ENCODE data around the gene SHISAL2A. TPM values are rescaled to one million over a fixed set of nuclear protein-coding genes. Genes with fewer than 3 reads are reported as not detected.

The SHISAL2A gene
- polyA plus RNA-seq, 1 donor (not counting 4 experiments of a cell fraction or from before 2014, with no cell fraction given), result 0.04 TPM

DNA sequence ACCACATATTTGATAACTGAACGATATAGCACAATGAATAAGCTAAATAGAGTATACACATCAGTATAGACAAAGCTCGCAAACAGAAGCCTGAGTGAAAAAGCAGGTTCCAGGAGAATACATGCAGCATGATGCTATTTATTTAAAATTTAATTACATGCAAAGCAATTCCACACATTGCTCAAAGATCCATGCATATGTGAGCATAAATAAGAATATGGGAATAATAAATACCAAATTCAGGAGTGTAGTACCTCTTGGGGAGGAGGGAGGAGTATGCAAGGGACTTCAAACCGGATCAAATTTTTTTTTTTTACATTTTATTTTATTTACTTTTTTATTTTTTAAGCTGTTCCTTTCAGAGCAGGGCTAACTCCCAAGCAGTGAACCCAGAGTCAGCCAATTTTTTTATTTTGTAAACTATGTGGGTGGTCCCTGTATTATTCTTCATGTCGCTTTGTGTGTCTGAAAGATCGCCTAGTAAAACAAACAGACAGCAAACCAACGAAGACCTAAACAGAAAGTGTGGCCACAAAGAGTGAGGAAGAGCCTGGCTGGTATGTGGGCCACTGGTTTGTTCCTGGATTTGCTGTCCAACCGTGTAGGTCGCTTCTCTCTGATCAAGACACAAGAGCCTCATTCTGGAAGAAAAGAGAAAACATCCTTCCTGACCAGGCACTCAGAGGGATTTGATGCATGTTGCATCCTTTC is 4.2 kb upstream of the SHISAL2A start:
- H2AFZ ChIP-seq (ENCODE audit: control insufficient read depth, low read length), result no peak overlapping the region
- H3K9ac ChIP-seq (ENCODE audit: control insufficient read depth, extremely low read depth, insufficient read depth, low read length), result no peak overlapping the region
- no peaks in the 10 kb centered on the region for H3K9me1 ChIP-seq (ENCODE audit: control insufficient read depth, extremely low read depth, insufficient read depth, low read length)
- H3K9me3 ChIP-seq (ENCODE audit: control insufficient read depth, low read depth, low read length), result no peaks in the 10 kb centered on the region
- peak; percentile 30 for TF ChIP-seq EZH2 (IDR thresholded peaks at IDR 0.05; ENCODE audit: low read length)
- TF ChIP-seq, protein P1, sequence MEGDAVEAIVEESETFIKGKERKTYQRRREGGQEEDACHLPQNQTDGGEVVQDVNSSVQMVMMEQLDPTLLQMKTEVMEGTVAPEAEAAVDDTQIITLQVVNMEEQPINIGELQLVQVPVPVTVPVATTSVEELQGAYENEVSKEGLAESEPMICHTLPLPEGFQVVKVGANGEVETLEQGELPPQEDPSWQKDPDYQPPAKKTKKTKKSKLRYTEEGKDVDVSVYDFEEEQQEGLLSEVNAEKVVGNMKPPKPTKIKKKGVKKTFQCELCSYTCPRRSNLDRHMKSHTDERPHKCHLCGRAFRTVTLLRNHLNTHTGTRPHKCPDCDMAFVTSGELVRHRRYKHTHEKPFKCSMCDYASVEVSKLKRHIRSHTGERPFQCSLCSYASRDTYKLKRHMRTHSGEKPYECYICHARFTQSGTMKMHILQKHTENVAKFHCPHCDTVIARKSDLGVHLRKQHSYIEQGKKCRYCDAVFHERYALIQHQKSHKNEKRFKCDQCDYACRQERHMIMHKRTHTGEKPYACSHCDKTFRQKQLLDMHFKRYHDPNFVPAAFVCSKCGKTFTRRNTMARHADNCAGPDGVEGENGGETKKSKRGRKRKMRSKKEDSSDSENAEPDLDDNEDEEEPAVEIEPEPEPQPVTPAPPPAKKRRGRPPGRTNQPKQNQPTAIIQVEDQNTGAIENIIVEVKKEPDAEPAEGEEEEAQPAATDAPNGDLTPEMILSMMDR (optimal IDR thresholded peaks at IDR 0.05 in 1 of 3, IDR thresholded peaks at IDR 0.05 in 1 of 3, conservative IDR thresholded peaks at IDR 0.05 in 1 of 3; ENCODE audit: extremely low read depth in 1 of 3, insufficient read depth in 2 of 3, low read length in 3 of 3), result no peak
- FAIRE-seq (no peak), DNase-seq (ENCODE audit: low read depth, low spot score) (no peak)
- H4K20me1 ChIP-seq (ENCODE audit: control insufficient read depth, extremely low read depth, insufficient read depth, low read length), result no peaks in the 10 kb centered on the region
- H3K4me3 ChIP-seq (ENCODE audit: control insufficient read depth in 2 of 3, extremely low read depth in 1 of 3, insufficient read depth in 2 of 3, low read depth in 1 of 3, low read length in 3 of 3), result no peak overlapping the region
- H3K36me3 ChIP-seq (ENCODE audit: control insufficient read depth in 2 of 2, extremely low read depth in 1 of 2, insufficient read depth in 2 of 2, low read length in 2 of 2), result no peaks in the 10 kb centered on the region
- no peaks in the 10 kb centered on the region for H3K4me1 ChIP-seq (ENCODE audit: control insufficient read depth, extremely low read depth, insufficient read depth, low read length)
- H3K27me3 ChIP-seq (ENCODE audit: control insufficient read depth, extremely low read depth, insufficient read depth, low read length), result peaks cover 22% of the 10 kb centered on the region
- no peak overlapping the region for H3K4me2 ChIP-seq (ENCODE audit: control insufficient read depth, extremely low read depth, insufficient read depth, low read depth, low read length)
- dilution Hi-C loops (cut with MboI; ENCODE audit: extremely low pct_ligation_motif_present, low sequenced_read_pairs), result no loop called here
- H3K27ac ChIP-seq (ENCODE audit: control insufficient read depth, insufficient read depth, low read length), result no peak overlapping the region
- no peaks in the 10 kb centered on the region for H3K79me2 ChIP-seq (ENCODE audit: control insufficient read depth, insufficient read depth, low read length)

GRCh38 chr1:52629325-52629643 is 3.7 kb upstream of the SHISAL2A start:
- Histone ChIP-seq H3K79me2 (ENCODE audit: control insufficient read depth, insufficient read depth, low read length) (no peaks in the 10 kb centered on the region), H3K4me3 (ENCODE audit: control insufficient read depth in 2 of 3, extremely low read depth in 1 of 3, insufficient read depth in 2 of 3, low read depth in 1 of 3, low read length in 3 of 3) (no peak overlapping the region), H3K9me1 (ENCODE audit: control insufficient read depth, extremely low read depth, insufficient read depth, low read length) (no peaks in the 10 kb centered on the region), H3K4me2 (ENCODE audit: control insufficient read depth, extremely low read depth, insufficient read depth, low read depth, low read length) (no peak overlapping the region), H2AFZ (ENCODE audit: control insufficient read depth, low read length) (no peak overlapping the region), H3K9me3 (ENCODE audit: control insufficient read depth, low read depth, low read length) (no peaks in the 10 kb centered on the region), H3K4me1 (ENCODE audit: control insufficient read depth, extremely low read depth, insufficient read depth, low read length) (no peaks in the 10 kb centered on the region), H3K27ac (ENCODE audit: control insufficient read depth, insufficient read depth, low read length) (no peak overlapping the region), H3K9ac (ENCODE audit: control insufficient read depth, extremely low read depth, insufficient read depth, low read length) (no peak overlapping the region), H4K20me1 (ENCODE audit: control insufficient read depth, extremely low read depth, insufficient read depth, low read length) (no peaks in the 10 kb centered on the region), H3K27me3 (ENCODE audit: control insufficient read depth, extremely low read depth, insufficient read depth, low read length) (peaks cover 26% of the 10 kb centered on the region), H3K36me3 (ENCODE audit: control insufficient read depth in 2 of 2, extremely low read depth in 1 of 2, insufficient read depth in 2 of 2, low read length in 2 of 2) (no peaks in the 10 kb centered on the region)
- no peak for FAIRE-seq
- dilution Hi-C loops (cut with MboI; ENCODE audit: extremely low pct_ligation_motif_present, low sequenced_read_pairs), result no loop called here
- TF ChIP-seq EZH2 (IDR thresholded peaks at IDR 0.05; ENCODE audit: low read length), result no peak
- TF ChIP-seq, protein P1 (optimal IDR thresholded peaks at IDR 0.05 in 1 of 3, IDR thresholded peaks at IDR 0.05 in 1 of 3, conservative IDR thresholded peaks at IDR 0.05 in 1 of 3; ENCODE audit: extremely low read depth in 1 of 3, insufficient read depth in 2 of 3, low read length in 3 of 3), result no peak
- DNase-seq (ENCODE audit: low read depth, low spot score), result no peak
